GM10266 (cell line): ENCODE data around the gene SRSF4.
"Not testable (repeated sequence)": the region's sequence is repeated elsewhere in the genome, so short reads cannot be mapped to it uniquely, and the experiment has no call there.

Experiments
- DNase-seq: peaks from one replicate; pipeline ENCODE4 v3.0.0; 2012; ENCODE audit errors: extremely low spot score
- CTCF ChIP-seq: IDR thresholded peaks from 2 replicates; pipeline ENCODE4 v1.5.1; 2012; ENCODE audit warnings: mild to moderate bottlenecking, low read depth; ENCODE audit not compliant: control insufficient read depth, insufficient read depth; ENCODE audit errors: missing control alignments

The SRSF4 gene

GRCh38 chr1:29148656-29149491, 32.8 kb downstream of the SRSF4 start:
- DNase-seq: no peak
- TF ChIP-seq CTCF: no peak

DNA sequence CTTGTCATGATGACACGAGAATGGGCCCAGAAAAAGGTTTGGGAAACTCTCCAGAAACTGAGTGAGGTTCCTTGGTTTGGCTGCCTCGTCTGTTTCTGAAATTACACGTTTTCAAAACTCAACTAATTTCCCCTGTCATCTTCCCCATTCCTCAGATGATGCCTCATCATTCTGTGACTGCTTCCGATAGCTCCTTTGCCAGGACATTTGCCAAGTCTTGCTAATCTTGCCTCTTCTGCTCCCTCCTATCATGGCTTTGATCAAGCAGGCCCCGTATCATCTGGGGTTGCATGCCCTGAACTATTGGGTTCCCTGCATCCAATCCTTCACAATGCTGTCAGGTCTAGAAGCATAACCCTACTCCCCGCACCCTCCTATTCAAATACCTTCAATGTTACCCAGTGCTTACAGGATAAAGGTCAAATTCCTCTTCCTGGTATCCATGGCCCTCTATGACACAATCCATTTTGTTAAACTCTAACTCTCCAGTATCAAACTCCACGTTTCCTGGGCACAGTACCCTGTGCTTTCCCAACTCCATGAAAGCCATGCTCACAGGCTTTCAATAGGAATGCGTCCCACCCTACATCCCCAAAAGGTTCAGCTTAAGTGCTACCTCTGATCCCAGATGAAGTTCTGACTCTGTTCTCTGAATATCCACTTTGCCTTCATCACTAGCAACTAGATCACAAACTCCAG, 35.8 kb downstream of the SRSF4 start:
- no peak for DNase-seq
- no peak for TF ChIP-seq CTCF

DNA sequence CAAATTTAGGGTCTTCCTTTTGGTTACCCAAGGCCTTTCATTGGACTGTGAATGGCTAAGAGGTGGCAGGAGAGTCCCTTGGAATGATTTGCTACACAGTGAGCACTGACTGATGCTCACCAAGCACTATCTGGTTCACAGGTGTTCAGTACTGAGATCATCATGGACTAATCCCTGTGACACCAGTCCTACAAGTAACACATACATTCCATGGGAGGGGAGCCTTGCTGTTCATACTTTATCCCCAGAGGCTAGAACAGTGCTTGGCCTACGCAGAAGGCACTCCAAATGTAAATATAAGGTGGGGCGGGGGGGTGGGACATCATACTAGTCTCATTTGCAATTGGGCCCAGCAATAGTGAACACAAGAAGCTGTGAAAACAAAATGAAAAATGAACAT, 37.5 kb downstream of the SRSF4 start:
- no peak for DNase-seq
- no peak for TF ChIP-seq CTCF

- DNase-seq: no peak
- TF ChIP-seq CTCF: no peak
Observed at GRCh38 chr1:29142714-29143113, 39.0 kb downstream of the SRSF4 start.

- DNase-seq: no peak
- TF ChIP-seq CTCF: no peak
Observed at GRCh38 chr1:29136391-29136915, 45.2 kb downstream of the SRSF4 start.

GRCh38 chr1:29134695-29135028, 47.0 kb downstream of the SRSF4 start:
- TF ChIP-seq CTCF: no peak
- DNase-seq: no peak

- TF ChIP-seq CTCF: no peak
- DNase-seq: no peak
Observed at GRCh38 chr1:29133861-29134694, 47.6 kb downstream of the SRSF4 start.

DNA sequence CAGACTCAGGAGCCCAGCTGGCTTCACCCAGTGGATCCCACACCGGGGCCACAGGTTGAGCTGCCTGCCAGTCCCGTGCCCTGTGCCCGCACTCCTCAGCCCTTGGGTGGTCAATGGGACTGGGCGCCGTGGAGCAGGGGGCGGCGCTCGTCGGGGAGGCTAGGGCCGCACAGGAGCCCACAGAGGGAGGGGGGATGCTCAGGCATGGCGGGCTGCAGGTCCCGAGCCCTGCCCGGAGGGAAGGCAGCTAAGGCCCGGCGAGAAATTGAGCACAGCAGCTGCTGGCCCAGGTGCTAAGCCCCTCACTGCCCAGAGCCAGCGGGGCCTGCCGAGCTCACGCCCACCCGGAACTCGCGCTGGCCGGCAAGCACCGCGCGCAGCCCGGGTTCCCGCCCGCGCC, 50.6 kb downstream of the SRSF4 start:
- not testable (repeated sequence) for DNase-seq
